ENCODE measurements around the gene ISLR.

The ISLR gene

DNA sequence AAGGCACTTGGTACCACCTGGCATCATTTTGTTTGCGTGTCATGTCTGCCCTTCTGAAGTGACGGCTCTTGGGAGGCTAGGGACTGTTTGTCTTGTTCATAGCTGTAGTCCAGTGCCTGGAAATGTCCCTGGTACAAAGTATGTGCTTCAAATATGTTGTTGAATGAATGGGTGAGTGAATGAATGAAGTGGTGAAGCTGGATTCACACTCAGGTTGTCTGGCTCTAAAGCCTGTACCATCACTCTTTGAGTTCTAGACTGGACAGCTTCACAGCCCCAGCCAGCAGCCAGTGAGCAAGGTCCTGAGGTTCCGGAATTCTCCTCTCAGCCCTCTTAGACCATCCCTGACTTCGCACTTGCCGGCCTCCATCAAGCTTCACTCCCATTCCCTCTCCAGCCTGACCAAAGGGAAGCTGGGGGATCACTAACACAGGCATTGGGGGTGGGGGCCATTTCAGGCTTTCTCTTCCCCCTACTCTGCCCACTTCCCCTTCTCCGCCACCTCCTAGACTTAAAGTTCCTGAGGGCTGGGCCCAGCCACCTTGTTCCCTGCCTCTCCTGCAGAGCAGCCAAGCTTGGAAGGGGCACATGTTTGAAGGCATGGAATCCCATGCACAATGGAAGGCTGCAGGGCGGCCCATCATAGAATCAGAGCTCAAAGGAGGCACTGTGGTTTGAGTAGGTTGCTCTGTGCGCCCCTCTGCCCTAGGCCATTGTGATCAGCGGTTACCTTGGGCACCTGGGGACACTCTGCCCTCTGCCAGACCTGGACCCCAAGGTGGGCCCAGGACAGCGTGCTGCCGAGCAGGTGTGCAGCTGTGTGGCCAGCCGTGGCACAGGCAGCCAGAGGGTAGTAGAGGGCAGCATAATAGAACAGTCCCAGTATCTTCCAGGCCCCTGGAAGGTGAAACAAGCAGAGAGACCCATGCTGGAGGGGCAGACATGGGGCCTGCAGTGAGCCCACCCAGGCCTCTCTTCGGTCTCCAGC is 21.4 kb downstream of the ISLR start:
- DNase-seq (ENCODE audit: low read depth, low spot score), result no peak

DNA sequence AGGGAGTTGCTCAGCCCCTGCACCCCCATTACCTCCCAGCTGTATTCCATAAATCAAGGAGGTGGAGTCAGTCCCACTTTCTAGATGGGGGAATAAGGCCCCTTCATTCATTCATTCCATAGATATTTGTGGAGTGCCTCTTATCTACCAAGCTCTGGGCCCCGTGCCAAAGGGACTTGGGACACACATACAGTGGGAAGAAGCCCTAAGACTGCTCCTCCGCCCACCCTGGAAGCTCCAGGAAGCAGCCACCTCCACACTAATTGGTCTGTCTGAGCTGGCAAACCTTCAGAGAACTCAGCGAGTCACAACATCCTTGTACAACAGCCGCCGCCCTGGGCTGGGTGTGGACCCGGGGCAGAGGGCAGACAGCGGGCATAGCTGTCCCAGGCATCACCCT is 22.7 kb downstream of the ISLR start:
- DNase-seq (ENCODE audit: low read depth, low spot score), result no peak

GRCh38 chr15:74197176-74197965 is 23.9 kb downstream of the ISLR start:
- no peak for DNase-seq (ENCODE audit: low read depth, low spot score)

DNA sequence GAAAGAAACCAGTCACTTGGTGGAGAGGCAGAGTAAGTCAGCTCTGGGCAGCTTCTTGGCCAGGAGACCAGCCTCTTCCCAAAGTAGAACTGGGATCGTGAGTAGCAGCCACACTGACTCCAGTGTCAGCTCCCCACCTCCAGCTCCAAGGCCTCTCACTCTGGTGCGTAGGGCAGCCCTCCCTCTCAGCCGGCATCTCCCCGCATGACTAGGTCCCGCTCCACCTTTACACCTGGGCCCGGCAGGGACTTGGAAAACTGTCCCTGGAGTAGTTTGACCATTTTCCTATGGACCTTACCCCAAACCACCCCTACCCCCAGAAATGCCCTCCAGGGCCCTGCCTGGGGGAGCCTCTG is 25.8 kb downstream of the ISLR start:
- DNase-seq (ENCODE audit: low read depth, low spot score), result no peak

DNA sequence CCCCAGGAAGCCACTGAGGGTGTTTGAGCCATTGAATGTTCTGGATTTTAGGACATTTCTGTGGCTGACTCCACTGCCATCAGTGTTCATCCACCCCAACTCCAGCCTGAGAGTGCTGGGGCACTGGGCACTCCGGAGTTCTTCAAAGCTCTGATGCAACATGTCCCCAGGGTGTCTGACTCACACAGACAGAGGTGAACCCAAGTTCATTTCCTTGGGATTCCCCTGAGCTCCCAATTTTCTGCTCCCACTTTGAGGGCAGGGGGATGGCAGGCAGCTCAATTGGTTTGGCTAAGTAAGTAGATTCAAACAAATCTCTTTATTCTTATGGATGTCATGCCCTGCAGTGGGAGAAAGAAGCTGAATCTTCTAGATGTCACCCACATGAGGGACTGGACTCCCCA is 26.9 kb downstream of the ISLR start:
- DNase-seq (ENCODE audit: low read depth, low spot score), result no peak

DNA sequence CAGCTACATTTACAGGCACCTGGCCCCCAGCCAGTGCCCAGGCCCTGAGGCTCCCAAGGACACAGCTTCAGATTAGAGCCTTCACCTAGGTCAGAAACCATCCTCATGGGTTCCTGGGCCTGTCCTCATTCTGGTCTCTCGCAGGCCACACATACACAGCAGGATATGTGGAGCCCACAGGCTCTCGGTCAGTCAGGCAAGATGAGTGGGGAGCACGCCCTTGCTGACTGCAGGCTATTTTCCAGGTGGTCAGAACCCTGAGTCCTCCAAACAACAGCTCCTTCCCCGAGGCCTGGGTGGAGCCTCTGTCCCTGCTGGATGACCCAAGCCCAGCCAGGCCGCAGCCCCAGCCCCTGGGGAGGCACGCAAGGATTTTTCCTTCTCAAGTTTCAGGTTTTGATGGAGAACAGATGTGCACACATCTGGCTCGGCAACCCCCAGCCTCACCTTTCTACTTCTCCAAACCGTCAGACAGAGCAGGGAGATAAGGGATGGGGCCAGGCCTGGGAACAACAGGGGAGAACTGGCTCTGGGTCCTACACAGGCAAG is 27.4 kb downstream of the ISLR start:
- no peak for DNase-seq (ENCODE audit: low read depth, low spot score)

GRCh38 chr15:74201710-74202420 is 28.4 kb downstream of the ISLR start:
- DNase-seq (ENCODE audit: low read depth, low spot score), result no peak

- DNase-seq (ENCODE audit: low read depth, low spot score), result no peak
Measured at GRCh38 chr15:74202452-74203401, 29.2 kb downstream of the ISLR start, which contains the start of gene STRA6. Gene STRA6 (minus strand): TSS chr15:74202787. CDS start chr15:74202267, 520 bp downstream.

DNA sequence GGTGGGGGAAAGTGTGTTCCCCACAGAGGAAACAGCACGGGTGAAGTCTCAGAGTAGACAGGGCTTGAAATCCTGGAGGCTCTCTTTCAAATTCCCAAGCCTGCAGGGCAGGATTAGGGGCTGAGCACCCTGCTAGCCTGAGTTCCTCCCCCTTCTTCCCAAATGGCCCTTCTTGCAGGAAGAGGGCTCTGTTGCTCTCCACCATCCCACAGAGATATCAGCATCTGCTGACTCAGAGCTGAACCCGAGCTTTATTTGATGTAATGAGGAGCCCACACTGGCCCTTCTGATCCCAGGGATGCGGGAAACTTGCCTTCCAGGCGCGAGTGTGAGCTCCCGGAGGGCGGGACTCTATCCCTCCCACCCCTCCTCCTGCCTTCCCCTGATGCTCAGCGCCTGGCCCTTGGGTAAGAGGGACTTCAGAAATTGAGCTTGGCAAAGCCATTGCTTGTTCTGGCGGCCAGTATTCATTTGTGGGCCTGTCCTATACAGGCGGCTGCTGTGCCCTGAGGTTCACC is 30.5 kb downstream of the ISLR start:
- no peak for DNase-seq (ENCODE audit: low read depth, low spot score)

GRCh38 chr15:74205582-74205947 is 32.1 kb downstream of the ISLR start:
- DNase-seq (ENCODE audit: low read depth, low spot score), result no peak

GRCh38 chr15:74206801-74207281 is 33.3 kb downstream of the ISLR start:
- no peak for DNase-seq (ENCODE audit: low read depth, low spot score)

GRCh38 chr15:74207652-74208440 is 34.3 kb downstream of the ISLR start:
- DNase-seq (ENCODE audit: low read depth, low spot score), result no peak

GRCh38 chr15:74208496-74208895 is 35.0 kb downstream of the ISLR start:
- DNase-seq (ENCODE audit: low read depth, low spot score), result no peak

DNA sequence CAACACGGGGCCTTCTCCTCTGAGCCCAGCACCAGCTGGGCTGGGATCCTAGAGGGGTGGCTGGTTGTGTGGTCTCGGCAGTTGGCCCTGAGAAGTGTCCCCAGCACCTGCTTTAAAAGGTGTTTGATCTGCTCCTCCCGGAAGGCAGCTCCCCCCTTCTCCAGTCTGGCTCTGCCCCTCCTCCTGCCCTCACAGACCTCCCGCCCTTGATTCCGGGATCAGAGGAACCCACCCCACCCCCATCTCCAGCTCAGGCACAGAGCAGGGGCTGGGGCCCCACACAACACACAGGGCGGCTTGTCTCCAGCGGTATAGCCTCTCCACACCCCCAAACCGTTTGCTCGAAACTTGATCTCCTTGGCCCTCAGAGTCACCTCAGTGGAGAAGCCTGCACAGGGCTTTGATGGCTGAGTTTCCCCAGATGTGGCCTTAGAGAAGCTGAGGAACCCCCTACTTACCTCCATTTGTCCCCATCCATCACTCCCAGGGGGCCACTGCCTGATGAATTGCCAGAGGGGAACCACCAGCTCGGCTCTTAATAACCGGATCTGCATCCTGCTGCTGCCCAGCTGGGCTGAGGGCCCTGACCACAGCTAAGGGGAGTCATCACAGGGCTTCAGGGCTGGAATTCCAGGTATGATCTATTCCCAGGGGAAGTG is 35.5 kb downstream of the ISLR start:
- DNase-seq (ENCODE audit: low read depth, low spot score), result no peak

DNA sequence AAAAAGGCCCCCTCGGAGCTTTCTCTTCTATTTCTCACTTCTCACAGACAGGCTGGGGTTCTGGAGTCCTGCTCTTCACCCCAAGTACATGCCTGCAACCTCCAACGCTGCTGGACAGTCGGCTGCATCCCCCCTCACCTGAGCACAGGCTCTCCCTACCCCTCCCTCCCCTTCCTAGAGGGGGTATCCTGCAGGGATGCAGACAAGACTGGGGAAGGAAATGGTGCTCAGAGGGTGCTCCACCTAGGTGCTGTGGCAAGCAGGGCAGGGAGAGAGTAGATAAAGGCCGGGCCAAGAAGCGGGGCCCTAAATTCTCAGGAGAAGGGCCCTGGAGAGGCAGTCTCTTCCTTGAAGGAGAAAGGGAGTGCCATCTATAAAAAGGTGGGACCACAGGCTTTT is 36.0 kb downstream of the ISLR start:
- no peak for DNase-seq (ENCODE audit: low read depth, low spot score)

GRCh38 chr15:74209997-74210671 is 36.6 kb downstream of the ISLR start:
- DNase-seq (ENCODE audit: low read depth, low spot score), result no peak

DNA sequence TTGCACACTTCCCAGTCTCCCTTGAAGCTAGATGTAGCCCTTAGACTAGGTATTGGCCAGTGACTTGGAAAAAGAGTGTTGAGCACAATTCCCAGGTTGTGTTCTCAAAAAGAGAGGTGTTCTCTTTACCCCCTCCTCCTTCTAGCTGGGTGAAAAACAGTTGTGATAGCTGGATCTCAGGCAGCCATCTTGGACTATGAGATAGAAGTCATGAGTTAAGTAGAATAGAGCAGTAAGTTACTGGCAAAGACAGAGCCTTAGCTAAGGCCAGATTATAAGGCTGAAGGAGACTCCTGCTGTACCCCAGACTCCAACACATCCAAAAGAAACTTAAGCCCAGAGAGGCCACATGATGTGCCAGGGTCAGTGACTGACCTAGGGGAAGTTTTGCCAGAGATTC is 37.2 kb downstream of the ISLR start:
- no peak for DNase-seq (ENCODE audit: low read depth, low spot score)

GRCh38 chr15:74211656-74212055 is 38.1 kb downstream of the ISLR start:
- no peak for DNase-seq (ENCODE audit: low read depth, low spot score)

All from activated CD4-positive, CD25-positive, alpha-beta regulatory T cell treated with anti-CD3 and anti-CD28 coated beads, Interleukin-2, amount 50 U/mL, for 16 hours (primary cell).